Keratinocyte (primary cell): ENCODE measurements around the gene SLC38A2. TPM values are rescaled to one million over a fixed set of nuclear protein-coding genes. Genes with fewer than 3 reads are reported as not detected.

ENCODE experiments used
- DNase-seq: peaks from one replicate; pipeline ENCODE4 v3.0.0-alpha.2; 2011; ENCODE audit warnings: low read depth, missing footprints, low spot score
- FAIRE-seq: peaks from 2 replicates; lab custom pipeline; 2011; peaks lifted over from hg19 to GRCh38; lab: Jason Lieb, UNC
- H2AFZ ChIP-seq: 2 replicates; pipeline ENCODE4 v1.6.0; 2012; ENCODE audit warnings: low read length, control low read depth, inconsistent platforms; ENCODE audit not compliant: control insufficient read depth
- H3K27ac ChIP-seq: 2 replicates; pipeline ENCODE4 v1.5.1; 2011; ENCODE audit warnings: low read length; ENCODE audit not compliant: control insufficient read depth, insufficient read depth
- H3K27me3 ChIP-seq: 3 replicates; pipeline ENCODE4 v1.6.0; 2011; ENCODE audit warnings: low read length; ENCODE audit not compliant: control insufficient read depth, insufficient read depth; ENCODE audit errors: extremely low read depth
- H3K36me3 ChIP-seq, 2 experiments: 2 replicates in 1 of 2; 3 replicates in 1 of 2; pipeline ENCODE4 v1.5.1; 2011; ENCODE audit warnings: low read length in 2 of 2, mild to moderate bottlenecking in 1 of 2; ENCODE audit not compliant: control insufficient read depth in 2 of 2, insufficient read depth in 2 of 2; ENCODE audit errors: extremely low read depth in 1 of 2
- H3K4me1 ChIP-seq: 3 replicates; pipeline ENCODE4 v1.5.1; 2011; ENCODE audit warnings: low read length; ENCODE audit not compliant: control insufficient read depth, insufficient read depth; ENCODE audit errors: extremely low read depth
- H3K4me2 ChIP-seq: 3 replicates; pipeline ENCODE4 v1.6.0; 2011; ENCODE audit warnings: low read depth, low read length; ENCODE audit not compliant: control insufficient read depth, insufficient read depth; ENCODE audit errors: extremely low read depth
- H3K4me3 ChIP-seq, 3 experiments: fragments of 200-600 bp in 1 of 3; sonication (generic) in 1 of 3; 2 replicates in 2 of 3; 3 replicates in 1 of 3; pipeline ENCODE4 v1.5.1; 2011 to 2016; ENCODE audit warnings: low read length in 3 of 3, mild to moderate bottlenecking in 3 of 3, control low read depth in 2 of 3, inconsistent platforms in 1 of 3, low read depth in 1 of 3, mixed read lengths in 1 of 3, mixed run types in 1 of 3, moderate library complexity in 1 of 3; ENCODE audit not compliant: control insufficient read depth in 2 of 3, insufficient read depth in 2 of 3; ENCODE audit errors: extremely low read depth in 1 of 3
- H3K79me2 ChIP-seq: 2 replicates; pipeline ENCODE4 v1.6.0; 2012; ENCODE audit warnings: low read length; ENCODE audit not compliant: control insufficient read depth, insufficient read depth
- H3K9ac ChIP-seq: 3 replicates; pipeline ENCODE4 v1.6.0; 2011; ENCODE audit warnings: low read length; ENCODE audit not compliant: control insufficient read depth, insufficient read depth; ENCODE audit errors: extremely low read depth
- H3K9me1 ChIP-seq: 3 replicates; pipeline ENCODE4 v1.6.0; 2011; ENCODE audit warnings: low read length; ENCODE audit not compliant: control insufficient read depth, insufficient read depth; ENCODE audit errors: extremely low read depth
- H3K9me3 ChIP-seq: 2 replicates; pipeline ENCODE4 v1.5.1; 2012; ENCODE audit warnings: low read depth, low read length; ENCODE audit not compliant: control insufficient read depth
- H4K20me1 ChIP-seq: 3 replicates; pipeline ENCODE4 v1.6.0; 2011; ENCODE audit warnings: low read length; ENCODE audit not compliant: control insufficient read depth, insufficient read depth; ENCODE audit errors: extremely low read depth
- EZH2 ChIP-seq: IDR thresholded peaks from one replicate; pipeline ENCODE4 v1.6.1; 2012; ENCODE audit warnings: inconsistent platforms, mild to moderate bottlenecking, low read length, moderate library complexity
- dilution Hi-C: fragments of 300-500 bp; cut with MboI; formaldehyde crosslinking; loops from one replicate; pipeline ENCODE4 v1.7.0; 2020; ENCODE audit warnings: low sequenced_read_pairs; ENCODE audit not compliant: extremely low pct_ligation_motif_present
- polyA plus RNA-seq, 5 experiments: library from polyadenylated mRNA; depleted of rRNA in 3 of 5; stranded (reverse) in 3 of 5; stranded (forward) in 1 of 5; unstranded in 1 of 5; fragments of >200 nt; gene quantifications; 1 replicate in 1 of 5; 2 replicates in 3 of 5; 3 replicates in 1 of 5; pipeline versions ENCODE4 v1.2.1 to v1.2.3, GENCODE V29; 2011 to 2012; ENCODE audit warnings: missing spikeins in 2 of 5, low read depth in 1 of 5, low replicate concordance in 1 of 5
- TF ChIP-seq, protein P1 (sequence below), 3 experiments: IDR thresholded peaks in 1 of 3; conservative IDR thresholded peaks in 1 of 3; optimal IDR thresholded peaks in 1 of 3; 2 replicates in 2 of 3; 3 replicates in 1 of 3; pipeline versions ENCODE3 to v1.5.1; 2011; ENCODE audit warnings: low read length in 3 of 3, mild to moderate bottlenecking in 3 of 3, moderate library complexity in 2 of 3, control low read depth in 1 of 3, inconsistent platforms in 1 of 3; ENCODE audit not compliant: insufficient read depth in 2 of 3; ENCODE audit errors: extremely low read depth in 1 of 3

SLC38A2 gene
- polyA plus RNA-seq, 1 donor (not counting 4 experiments of a cell fraction or from before 2014, with no cell fraction given), result 577 TPM

DNA sequence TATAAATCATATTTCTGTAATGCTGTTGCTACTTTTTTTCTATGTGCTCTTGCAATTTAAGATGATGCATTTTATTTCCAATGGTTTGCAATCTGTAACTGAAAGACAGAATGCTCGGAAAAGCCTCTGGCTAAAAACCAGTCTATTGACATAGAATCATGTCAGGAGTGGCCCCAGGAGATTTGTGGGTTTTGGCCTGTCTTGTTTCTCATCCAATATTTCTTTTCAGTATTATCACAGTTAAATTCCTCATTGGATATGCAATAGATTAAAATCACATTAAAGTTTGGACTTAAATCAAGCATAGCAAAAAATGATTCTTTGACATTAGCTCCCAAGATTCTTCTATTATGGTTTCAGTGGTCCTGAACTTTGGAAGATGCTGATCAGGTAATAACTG, 19.1 kb upstream of the SLC38A2 start:
- H3K27ac ChIP-seq, result peak overlapping the region; percentile 51
- TF ChIP-seq, protein P1, sequence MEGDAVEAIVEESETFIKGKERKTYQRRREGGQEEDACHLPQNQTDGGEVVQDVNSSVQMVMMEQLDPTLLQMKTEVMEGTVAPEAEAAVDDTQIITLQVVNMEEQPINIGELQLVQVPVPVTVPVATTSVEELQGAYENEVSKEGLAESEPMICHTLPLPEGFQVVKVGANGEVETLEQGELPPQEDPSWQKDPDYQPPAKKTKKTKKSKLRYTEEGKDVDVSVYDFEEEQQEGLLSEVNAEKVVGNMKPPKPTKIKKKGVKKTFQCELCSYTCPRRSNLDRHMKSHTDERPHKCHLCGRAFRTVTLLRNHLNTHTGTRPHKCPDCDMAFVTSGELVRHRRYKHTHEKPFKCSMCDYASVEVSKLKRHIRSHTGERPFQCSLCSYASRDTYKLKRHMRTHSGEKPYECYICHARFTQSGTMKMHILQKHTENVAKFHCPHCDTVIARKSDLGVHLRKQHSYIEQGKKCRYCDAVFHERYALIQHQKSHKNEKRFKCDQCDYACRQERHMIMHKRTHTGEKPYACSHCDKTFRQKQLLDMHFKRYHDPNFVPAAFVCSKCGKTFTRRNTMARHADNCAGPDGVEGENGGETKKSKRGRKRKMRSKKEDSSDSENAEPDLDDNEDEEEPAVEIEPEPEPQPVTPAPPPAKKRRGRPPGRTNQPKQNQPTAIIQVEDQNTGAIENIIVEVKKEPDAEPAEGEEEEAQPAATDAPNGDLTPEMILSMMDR (optimal IDR thresholded peaks at IDR 0.05 in 1 of 3, IDR thresholded peaks at IDR 0.05 in 1 of 3, conservative IDR thresholded peaks at IDR 0.05 in 1 of 3; ENCODE audit: extremely low read depth in 1 of 3, insufficient read depth in 2 of 3, low read length in 3 of 3), result no peak
- TF ChIP-seq EZH2, result no peak
- H3K9ac ChIP-seq, result peak overlapping the region; percentile 18
- peaks cover 62% of the 10 kb centered on the region for H3K4me1 ChIP-seq
- H3K4me3 ChIP-seq, result no peak overlapping the region
- dilution Hi-C loops, result no loop called here
- no peaks in the 10 kb centered on the region for H3K9me3 ChIP-seq
- no peaks in the 10 kb centered on the region for H3K79me2 ChIP-seq
- H3K27me3 ChIP-seq, result no peaks in the 10 kb centered on the region
- peaks cover 0 to 3% of the 10 kb centered on the region in 2 experiments for H3K36me3 ChIP-seq
- H2AFZ ChIP-seq, result no peak overlapping the region
- no peak for FAIRE-seq
- DNase-seq, result no peak
- H4K20me1 ChIP-seq, result no peaks in the 10 kb centered on the region
- peak overlapping the region; percentile 12 for H3K4me2 ChIP-seq
- H3K9me1 ChIP-seq, result no peaks in the 10 kb centered on the region

DNA sequence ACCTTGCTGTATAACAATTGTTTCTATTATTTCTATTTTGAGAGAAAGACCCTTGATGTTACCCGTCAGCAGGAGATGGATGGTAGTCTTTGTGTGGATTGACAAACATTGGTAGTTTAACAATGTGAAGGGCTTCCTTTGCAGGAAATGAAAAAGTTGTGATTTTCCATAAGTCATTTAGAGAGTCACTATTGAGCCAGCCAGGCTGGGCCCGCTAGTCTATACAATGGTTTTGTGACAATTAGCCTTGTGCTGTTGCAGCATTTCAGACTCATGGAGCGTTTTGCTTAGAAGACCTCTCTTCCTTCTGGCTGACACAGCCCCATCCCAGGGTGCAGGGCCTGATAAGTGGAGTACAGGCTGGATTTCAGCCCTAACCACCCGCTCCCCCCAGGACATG, 18.3 kb upstream of the SLC38A2 start:
- Histone ChIP-seq H3K4me2 (peak overlapping the region; percentile 41), H3K79me2 (no peaks in the 10 kb centered on the region), H3K27ac (no peak overlapping the region), H2AFZ (peak overlapping the region; percentile 33), H4K20me1 (no peaks in the 10 kb centered on the region), H3K4me1 (peaks cover 69% of the 10 kb centered on the region), H3K9me1 (no peaks in the 10 kb centered on the region), H3K36me3 (peaks cover 0 to 3% of the 10 kb centered on the region in 2 experiments), H3K4me3 (no peak overlapping the region), H3K9ac (no peak overlapping the region), H3K9me3 (no peaks in the 10 kb centered on the region), H3K27me3 (no peaks in the 10 kb centered on the region)
- dilution Hi-C loops, result no loop called here
- DNase-seq, result no peak
- TF ChIP-seq EZH2, result no peak
- TF ChIP-seq, protein P1 (optimal IDR thresholded peaks at IDR 0.05 in 1 of 3, IDR thresholded peaks at IDR 0.05 in 1 of 3, conservative IDR thresholded peaks at IDR 0.05 in 1 of 3; ENCODE audit: extremely low read depth in 1 of 3, insufficient read depth in 2 of 3, low read length in 3 of 3), result no peak
- no peak for FAIRE-seq
